Subcutaneous adipose tissue (tissue), 4 donors: ENCODE data around the gene MT1H. TPM values are rescaled to one million over a fixed set of nuclear protein-coding genes. Genes with fewer than 3 reads are reported as not detected.

Experiments used
- CTCF ChIP-seq: fragments of 450-650 bp; IDR thresholded peaks from one replicate; pipeline ENCODE4 v1.5.1; 2016; ENCODE audit warnings: low read depth, mild to moderate bottlenecking, control low read depth, antibody characterized with exemption, moderate library complexity
- total RNA-seq, 4 donors: library from RNA; depleted of rRNA; stranded (reverse); fragments of >200 nt; gene quantifications; one replicate each; pipeline ENCODE4 v1.1.0, GENCODE V29; 2016

Gene MT1H
- total RNA-seq, 4 donors from 2014 or later, result 11.9 TPM; not detected in 3

DNA sequence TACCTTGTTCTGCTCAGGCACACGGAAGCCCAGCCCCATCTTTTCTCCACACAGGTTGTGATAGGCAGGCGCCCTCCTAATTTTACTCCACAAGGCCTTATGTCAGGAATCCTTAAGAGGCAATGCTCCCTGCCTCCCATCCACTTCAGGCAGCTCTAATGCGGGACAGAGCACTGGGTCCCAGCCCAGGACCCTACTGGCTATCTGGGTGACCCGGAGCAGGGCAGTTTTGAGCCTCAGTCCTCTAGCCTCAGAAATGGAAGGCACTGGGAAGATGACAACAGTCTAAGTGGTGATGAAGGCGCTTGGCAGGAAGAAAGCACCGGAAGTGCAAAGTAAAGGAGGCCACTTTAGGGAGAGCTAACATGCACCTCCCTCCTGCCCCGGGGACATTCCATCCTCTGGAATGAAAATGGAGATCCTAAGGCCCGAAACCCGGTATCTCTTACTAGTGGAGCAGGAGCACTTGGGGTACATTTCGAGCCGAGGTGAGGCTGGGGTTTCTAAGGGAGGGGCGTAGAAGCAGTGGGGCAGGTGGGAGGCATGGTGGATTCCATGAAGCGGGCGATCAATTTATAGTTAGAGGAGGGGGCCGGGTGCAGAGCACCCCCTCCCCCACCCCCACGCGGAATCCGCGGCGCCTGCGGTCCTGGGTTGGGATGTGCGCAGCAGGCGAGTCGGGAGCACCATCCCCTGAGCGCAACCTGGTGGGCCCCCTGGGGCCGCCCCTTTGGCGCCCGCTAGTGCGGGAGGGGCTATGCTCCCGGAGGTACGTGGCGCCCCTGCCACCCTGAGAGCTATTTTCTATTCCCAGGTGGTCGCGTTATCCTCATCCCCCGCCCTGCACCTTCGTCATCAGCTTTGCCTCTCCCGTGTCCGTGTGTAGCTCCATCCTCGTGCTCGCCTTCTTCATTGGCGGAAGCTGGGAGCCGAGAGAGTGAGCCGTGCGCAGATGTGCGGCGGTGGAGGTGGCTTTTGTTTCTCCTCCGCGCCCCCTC lies 7.0 kb upstream of the MT1H start:
- TF ChIP-seq CTCF, result no peak

DNA sequence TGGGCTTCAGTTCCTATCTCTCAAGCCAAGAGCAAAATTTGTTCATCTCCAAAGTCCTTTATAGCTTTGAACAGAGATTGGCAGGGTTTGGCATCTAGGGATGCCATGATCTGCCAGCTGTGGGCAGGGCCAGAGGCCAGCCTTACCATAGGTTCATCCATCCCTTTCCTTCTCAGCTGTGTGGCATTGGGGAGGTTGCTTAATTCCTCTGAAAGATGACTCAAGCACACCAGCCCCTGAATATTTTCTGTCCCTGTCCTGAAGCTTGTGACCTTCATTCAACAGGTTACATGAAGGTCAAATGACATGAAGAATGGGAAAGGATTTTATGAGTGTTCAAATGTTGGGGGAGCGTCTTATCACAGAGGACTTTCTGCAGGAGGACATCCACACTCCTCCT lies 5.1 kb upstream of the MT1H start:
- TF ChIP-seq CTCF, result no peak

GRCh38 chr16:56667581-56668571 lies 1.7 kb upstream of the MT1H start, which contains the start of gene MT1G:
Gene MT1G, minus strand, starts transcription at chr16:56668065. Its CDS starts 72 bp downstream, at chr16:56667993.
- no peak for TF ChIP-seq CTCF

- no peak for TF ChIP-seq CTCF
These were observed 416 bp downstream of the MT1H start for GRCh38 chr16:56669840-56670619.

GRCh38 chr16:56670620-56670934 lies 963 bp downstream of the MT1H start:
- no peak for TF ChIP-seq CTCF

- no peak for TF ChIP-seq CTCF
These were observed 3.3 kb downstream of the MT1H start for GRCh38 chr16:56672761-56673536.
